ENCODE results near the gene PRF1. TPM values are rescaled to one million over a fixed set of nuclear protein-coding genes. Genes with fewer than 3 reads are reported as not detected.

The PRF1 gene
- total and polyA plus RNA-seq, 2 of the 13 experiments (the other 11 are each of a cell fraction or from before 2014, with no cell fraction given): 1.00 to 1.4 TPM

DNA sequence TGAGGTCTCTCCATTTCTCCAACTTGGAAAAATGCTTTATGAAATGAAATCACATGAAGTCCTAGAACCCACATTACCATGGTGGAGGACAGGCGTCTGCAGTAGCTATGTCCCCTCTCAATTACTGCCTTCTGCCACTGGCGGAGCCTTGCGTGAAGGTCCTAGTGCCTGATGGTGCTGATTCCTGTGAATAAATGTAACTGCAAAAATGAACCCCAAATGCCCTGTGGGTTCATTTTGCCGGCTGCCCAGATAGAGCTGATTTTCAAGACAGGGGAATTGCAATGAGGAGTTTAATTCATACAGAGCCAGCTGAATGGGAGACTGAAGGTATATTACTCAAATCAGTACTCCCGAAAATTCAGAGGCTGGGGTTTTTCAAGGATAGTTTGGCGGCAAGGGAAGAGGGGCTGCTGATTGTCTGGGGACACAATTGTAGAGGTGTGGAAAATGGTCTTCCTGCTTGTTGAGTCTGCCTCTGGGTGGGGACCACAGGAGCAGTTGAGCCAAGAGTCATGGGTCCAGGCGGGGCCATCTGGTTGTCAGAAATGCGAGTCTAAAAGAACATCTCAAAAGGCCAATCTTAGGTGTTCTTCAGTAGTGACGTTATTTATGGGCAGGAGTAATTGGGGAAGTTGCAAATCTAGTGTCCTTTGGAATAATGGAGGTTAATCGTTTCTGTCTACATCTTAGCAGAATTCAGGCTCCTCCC, 13.5 kb downstream of the PRF1 start:
- ATAC-seq (no peak), DNase-seq (ENCODE audit: low spot score) (no peak), FAIRE-seq (no peak)
- Histone ChIP-seq H4K20me1 (ENCODE audit: insufficient read depth, low read length) (no peaks in the 10 kb centered on the region), H3K79me2 (ENCODE audit: insufficient read depth, low read length) (no peaks in the 10 kb centered on the region), H2AFZ (ENCODE audit: low read length) (no peak overlapping the region), H3K4me2 (ENCODE audit: low read depth, low read length) (no peak overlapping the region), H3K36me3 (replicated peaks in 1 of 2; ENCODE audit: control insufficient read depth in 1 of 2, insufficient read depth in 2 of 2, low read length in 2 of 2) (no peaks in the 10 kb centered on the region), H3K27me3 (ENCODE audit: control insufficient read depth in 1 of 2, insufficient read depth in 2 of 2, low read length in 2 of 2) (peaks cover 0 to 3% of the 10 kb centered on the region in 2 experiments; a peak in 1 of 5 replicates), H3K9ac (ENCODE audit: insufficient read depth, low read depth, low read length) (no peak overlapping the region), H3K4me3 (replicated peaks in 1 of 3; ENCODE audit: insufficient read depth in 1 of 3, low read depth in 2 of 3, low read length in 3 of 3) (no peak overlapping the region), H3K27ac (ENCODE audit: extremely low read length, insufficient read depth, low read length) (no peak overlapping the region), H3K4me1 (ENCODE audit: insufficient read depth, low read length) (peaks cover 2% of the 10 kb centered on the region), H3K9me3 (ENCODE audit: low read length) (no peaks in the 10 kb centered on the region)
- ChIA-PET POLR2A (no interaction called here), CTCF (ENCODE audit: low intra/inter-chr PET ratio, low total read pairs) (no interaction called here)
- intact Hi-C loops (cut with micrococcal nuclease; ENCODE audit: unreplicated experiment) (no loop called here), in situ Hi-C loops (cut with HindIII; ENCODE audit: extremely low pct_ligation_motif_present, low pct_unique_long_range_greater_than_20kb) (no loop called here)
- TF ChIP-seq SAP130 (CRISPR knock-in tag; IDR thresholded peaks at IDR 0.05; ENCODE audit: low read depth) (no peak), SNAPC2 (CRISPR knock-in tag; IDR thresholded peaks at IDR 0.05) (no peak), ZMYM4 (CRISPR knock-in tag; IDR thresholded peaks at IDR 0.05) (no peak), ZBTB42 (CRISPR knock-in tag; IDR thresholded peaks at IDR 0.05) (no peak)
- BruUV-seq (replicated peaks): no TSS peak
- 63% methylated on average over 10 of the region's 10 CpGs for WGBS (ENCODE audit: low lambda C conversion rate)

- no peak overlapping the region for H3K9ac ChIP-seq (ENCODE audit: insufficient read depth, low read depth, low read length)
- ChIA-PET POLR2A (no interaction called here), CTCF (ENCODE audit: low intra/inter-chr PET ratio, low total read pairs) (no interaction called here)
- DNase-seq (ENCODE audit: low spot score) (no peak), FAIRE-seq (no peak), ATAC-seq (no peak)
- H3K4me2 ChIP-seq (ENCODE audit: low read depth, low read length): no peak overlapping the region
- no TSS peak for BruUV-seq (replicated peaks)
- intact Hi-C loops (cut with micrococcal nuclease; ENCODE audit: unreplicated experiment) (no loop called here), in situ Hi-C loops (cut with HindIII; ENCODE audit: extremely low pct_ligation_motif_present, low pct_unique_long_range_greater_than_20kb) (no loop called here)
- H3K4me3 ChIP-seq (replicated peaks in 1 of 3; ENCODE audit: insufficient read depth in 1 of 3, low read depth in 2 of 3, low read length in 3 of 3): no peak overlapping the region
- no peaks in the 10 kb centered on the region for H3K4me1 ChIP-seq (ENCODE audit: insufficient read depth, low read length)
- peaks cover 0 to 3% of the 10 kb centered on the region in 2 experiments; a peak in 2 of 5 replicates for H3K27me3 ChIP-seq (ENCODE audit: control insufficient read depth in 1 of 2, insufficient read depth in 2 of 2, low read length in 2 of 2)
- no peaks in the 10 kb centered on the region for H3K79me2 ChIP-seq (ENCODE audit: insufficient read depth, low read length)
- no peak overlapping the region for H3K27ac ChIP-seq (ENCODE audit: extremely low read length, insufficient read depth, low read length)
- no peaks in the 10 kb centered on the region for H3K36me3 ChIP-seq (replicated peaks in 1 of 2; ENCODE audit: control insufficient read depth in 1 of 2, insufficient read depth in 2 of 2, low read length in 2 of 2)
- H2AFZ ChIP-seq (ENCODE audit: low read length): no peak overlapping the region
- 48% methylated on average over 6 of the region's 6 CpGs for WGBS (ENCODE audit: low lambda C conversion rate)
- H4K20me1 ChIP-seq (ENCODE audit: insufficient read depth, low read length): no peaks in the 10 kb centered on the region
- H3K9me3 ChIP-seq (ENCODE audit: low read length): no peaks in the 10 kb centered on the region
- TF ChIP-seq BCL3 (CRISPR knock-in tag; IDR thresholded peaks at IDR 0.05) (no peak), PAWR (CRISPR knock-in tag; IDR thresholded peaks at IDR 0.05; ENCODE audit: borderline replicate concordance) (no peak), RAD51 (IDR thresholded peaks at IDR 0.05; ENCODE audit: borderline replicate concordance) (no peak), ZNF878 (CRISPR knock-in tag; IDR thresholded peaks at IDR 0.05) (no peak), ZFYVE20 (CRISPR knock-in tag; IDR thresholded peaks at IDR 0.05; ENCODE audit: borderline replicate concordance, low read depth) (no peak), ZNF292 (CRISPR knock-in tag; IDR thresholded peaks at IDR 0.05; ENCODE audit: borderline replicate concordance, low read depth) (no peak), ZKSCAN5 (CRISPR knock-in tag; IDR thresholded peaks at IDR 0.05) (no peak), ZBTB21 (CRISPR knock-in tag; IDR thresholded peaks at IDR 0.05) (no peak), CEBPG (CRISPR knock-in tag; IDR thresholded peaks at IDR 0.05) (no peak), ADNP (CRISPR knock-in tag; IDR thresholded peaks at IDR 0.05) (no peak), CSRNP2 (CRISPR knock-in tag; conservative IDR thresholded peaks at IDR 0.05; ENCODE audit: low read depth) (no peak), PRMT3 (CRISPR knock-in tag; IDR thresholded peaks at IDR 0.05; ENCODE audit: borderline replicate concordance, low read depth) (no peak), HOXA3 (CRISPR knock-in tag; IDR thresholded peaks at IDR 0.05) (no peak), TCF12 (IDR thresholded peaks at IDR 0.05) (no peak), TCF12 (CRISPR knock-in tag; IDR thresholded peaks at IDR 0.05) (no peak)
Measured at GRCh38 chr10:70588255-70588654, 14.3 kb downstream of the PRF1 start.
